SK-N-SH treated with all-trans-retinoic acid at 6 μM for 48 hours (cell line): ENCODE measurements around the gene NOS3.

Source experiments
- PPARA ChIP-seq: fragments of 250-450 bp; sonication (Bioruptor Pico); IDR thresholded peaks from 2 replicates; pipeline ENCODE4 v1.5.0; 2020; ENCODE audit warnings: mild to moderate bottlenecking, borderline replicate concordance
- ZFP3 ChIP-seq: fragments of 250-450 bp; sonication (Bioruptor Pico); IDR thresholded peaks from 2 replicates; pipeline ENCODE4 v1.5.0; 2020; ENCODE audit warnings: mild to moderate bottlenecking, moderate library complexity
- ZNF70 ChIP-seq: fragments of 450-650 bp; formaldehyde crosslinking; IDR thresholded peaks from 2 replicates; pipeline ENCODE4 v1.5.0; 2020; ENCODE audit warnings: mild to moderate bottlenecking, moderate library complexity
- TF ChIP-seq, protein P1 (sequence below): fragments of 250-450 bp; sonication (Bioruptor Pico); IDR thresholded peaks from 2 replicates; pipeline ENCODE4 v1.8.0; 2020; ENCODE audit warnings: mild to moderate bottlenecking, moderate library complexity, borderline replicate concordance

DNA sequence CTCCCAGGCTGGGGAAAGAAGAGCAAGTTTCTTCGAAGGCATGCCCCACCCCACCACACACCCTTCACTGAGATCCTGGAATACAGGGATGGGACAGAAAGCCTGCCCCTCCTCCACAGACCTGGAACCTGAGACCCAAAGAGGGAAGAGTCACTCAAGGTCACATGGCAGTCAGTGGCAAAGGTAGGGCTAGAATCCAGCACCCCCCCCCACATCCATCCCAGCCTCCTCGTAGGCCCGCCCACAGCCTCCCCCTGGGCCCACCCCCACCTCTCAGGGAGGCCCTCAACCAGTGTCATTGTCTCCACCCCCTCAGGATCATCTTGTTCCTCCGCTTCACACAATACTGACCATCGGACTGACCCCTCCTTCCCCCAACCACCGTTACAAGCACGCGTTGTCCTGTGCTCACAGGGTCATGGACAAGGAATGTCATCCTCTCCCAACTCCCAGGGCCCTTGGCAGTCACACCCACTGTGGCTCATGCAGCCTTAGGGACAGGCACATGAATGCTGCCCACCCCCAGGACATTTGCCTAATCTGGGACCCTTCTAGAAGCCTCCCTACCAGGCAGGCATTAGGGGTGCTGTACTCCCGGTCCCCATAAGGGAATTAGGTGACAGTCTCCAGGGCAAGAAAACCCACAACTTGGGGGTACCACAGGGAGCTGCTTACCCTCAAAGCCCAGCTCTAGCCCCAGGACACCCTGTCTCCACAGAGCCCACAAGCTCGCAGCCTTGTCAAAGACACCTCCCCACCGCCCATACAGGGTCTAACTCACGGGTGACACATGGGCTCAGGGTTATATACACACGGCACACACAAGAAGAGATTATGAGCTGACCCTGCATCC lies 14.1 kb upstream of the NOS3 start:
- TF ChIP-seq ZNF70 (CRISPR knock-in tag) = no peak
- TF ChIP-seq ZFP3 (CRISPR knock-in tag) = no peak
- TF ChIP-seq, protein P1, sequence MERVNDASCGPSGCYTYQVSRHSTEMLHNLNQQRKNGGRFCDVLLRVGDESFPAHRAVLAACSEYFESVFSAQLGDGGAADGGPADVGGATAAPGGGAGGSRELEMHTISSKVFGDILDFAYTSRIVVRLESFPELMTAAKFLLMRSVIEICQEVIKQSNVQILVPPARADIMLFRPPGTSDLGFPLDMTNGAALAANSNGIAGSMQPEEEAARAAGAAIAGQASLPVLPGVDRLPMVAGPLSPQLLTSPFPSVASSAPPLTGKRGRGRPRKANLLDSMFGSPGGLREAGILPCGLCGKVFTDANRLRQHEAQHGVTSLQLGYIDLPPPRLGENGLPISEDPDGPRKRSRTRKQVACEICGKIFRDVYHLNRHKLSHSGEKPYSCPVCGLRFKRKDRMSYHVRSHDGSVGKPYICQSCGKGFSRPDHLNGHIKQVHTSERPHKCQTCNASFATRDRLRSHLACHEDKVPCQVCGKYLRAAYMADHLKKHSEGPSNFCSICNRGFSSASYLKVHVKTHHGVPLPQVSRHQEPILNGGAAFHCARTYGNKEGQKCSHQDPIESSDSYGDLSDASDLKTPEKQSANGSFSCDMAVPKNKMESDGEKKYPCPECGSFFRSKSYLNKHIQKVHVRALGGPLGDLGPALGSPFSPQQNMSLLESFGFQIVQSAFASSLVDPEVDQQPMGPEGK (CRISPR knock-in tag) = no peak
- TF ChIP-seq PPARA (CRISPR knock-in tag) = no peak
